GM18526 (cell line): ENCODE data around the gene CD99L2.

Experiments used
- POLR2A ChIP-seq: IDR thresholded peaks from 3 replicates; pipeline ENCODE4 v1.6.1; 2011; ENCODE audit not compliant: insufficient read length; ENCODE audit errors: extremely low read depth

Gene CD99L2

DNA sequence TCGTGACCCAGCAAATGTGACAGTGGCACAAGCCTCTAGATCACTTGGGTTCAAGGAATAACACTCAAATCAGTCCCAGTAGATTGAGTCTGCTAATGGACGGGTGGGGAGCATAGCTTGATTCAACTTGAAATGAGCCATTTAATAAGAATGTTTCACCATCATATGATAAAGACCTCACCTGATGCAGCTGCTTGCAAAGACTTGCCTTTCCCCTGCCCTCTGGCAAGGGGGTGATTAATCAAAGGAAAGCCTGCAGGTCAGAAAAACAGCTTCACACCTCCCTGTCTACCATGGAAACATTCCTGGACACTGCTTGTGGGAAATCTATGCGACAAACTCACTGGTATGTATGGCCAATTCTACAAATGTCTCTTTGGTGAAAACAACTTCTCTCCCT lies 54.5 kb downstream of the CD99L2 start:
- TF ChIP-seq POLR2A: no peak

DNA sequence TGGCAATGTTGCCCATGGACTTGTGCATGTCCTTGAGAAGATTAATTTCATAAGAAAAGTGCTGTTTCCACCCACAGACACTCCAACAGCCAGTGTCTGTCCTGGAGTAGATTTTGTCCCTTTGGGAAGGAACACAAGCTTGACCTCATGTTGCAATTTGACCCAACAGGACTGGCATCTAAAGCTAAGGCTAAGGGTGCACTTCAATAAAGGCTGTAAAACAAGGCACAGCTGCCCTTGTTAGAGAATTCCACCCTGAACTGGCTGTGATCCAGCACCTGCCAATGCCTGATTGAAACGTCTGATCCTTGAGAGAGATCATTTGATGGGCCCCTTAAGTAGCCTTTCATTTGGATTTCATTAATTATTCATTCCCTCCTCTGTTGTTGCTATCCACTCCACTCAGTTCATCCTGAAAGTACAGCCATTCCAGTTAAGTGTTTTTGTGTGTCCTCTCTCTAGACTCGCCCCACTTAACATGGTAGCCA lies 56.2 kb downstream of the CD99L2 start:
- TF ChIP-seq POLR2A: no peak

DNA sequence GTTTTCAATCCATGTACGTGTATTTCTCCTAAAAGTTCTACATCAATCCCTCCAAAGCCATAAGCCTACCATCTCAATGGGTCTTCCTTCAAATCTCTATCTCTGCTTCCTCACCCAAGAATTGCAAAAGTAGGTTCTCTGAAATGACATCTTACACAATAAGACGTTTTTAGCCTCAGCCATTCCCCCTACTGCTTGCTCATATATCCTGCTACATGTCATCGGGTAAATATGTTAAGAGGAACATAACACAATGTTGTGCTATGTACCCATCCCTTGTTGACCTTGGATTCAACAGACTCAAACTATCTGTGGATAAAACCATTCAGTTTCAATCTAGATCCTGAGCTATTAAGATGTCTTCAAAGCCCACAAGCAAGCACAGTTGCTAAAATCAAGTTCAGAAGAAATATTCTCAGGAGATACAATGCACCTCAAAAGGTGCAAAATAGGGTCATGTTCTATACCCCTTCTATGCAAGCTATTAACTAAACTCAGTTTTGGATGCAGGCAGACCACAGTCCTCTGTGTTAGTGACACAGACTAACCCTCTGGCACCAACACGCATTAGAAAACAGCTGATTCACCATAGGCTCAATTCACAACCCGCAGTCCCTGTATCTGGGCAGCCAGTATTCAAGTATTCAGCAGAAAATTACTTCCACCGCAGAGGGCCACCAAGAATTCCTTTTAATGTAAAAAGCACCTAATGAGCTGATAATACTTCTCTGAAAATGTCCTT lies 56.8 kb downstream of the CD99L2 start:
- TF ChIP-seq POLR2A: no peak

DNA sequence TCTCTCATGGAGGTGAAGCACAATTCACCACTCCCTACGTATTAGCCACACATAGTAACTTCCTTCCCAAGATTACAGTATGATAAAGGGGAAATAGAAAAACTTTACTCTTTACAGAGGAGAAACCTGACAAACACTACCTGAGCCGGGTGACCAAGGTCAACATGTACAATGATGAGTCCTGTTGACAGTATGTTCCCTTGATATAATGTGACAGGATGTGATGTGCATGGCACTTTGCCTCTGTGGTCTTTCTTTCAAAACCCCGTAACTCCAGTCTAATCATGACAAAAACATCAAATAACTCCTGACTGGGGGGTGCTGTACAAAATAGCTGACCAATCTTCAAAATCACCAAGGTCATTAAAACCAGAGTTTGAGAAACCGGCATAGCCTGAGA lies 60.6 kb downstream of the CD99L2 start:
- no peak for TF ChIP-seq POLR2A

DNA sequence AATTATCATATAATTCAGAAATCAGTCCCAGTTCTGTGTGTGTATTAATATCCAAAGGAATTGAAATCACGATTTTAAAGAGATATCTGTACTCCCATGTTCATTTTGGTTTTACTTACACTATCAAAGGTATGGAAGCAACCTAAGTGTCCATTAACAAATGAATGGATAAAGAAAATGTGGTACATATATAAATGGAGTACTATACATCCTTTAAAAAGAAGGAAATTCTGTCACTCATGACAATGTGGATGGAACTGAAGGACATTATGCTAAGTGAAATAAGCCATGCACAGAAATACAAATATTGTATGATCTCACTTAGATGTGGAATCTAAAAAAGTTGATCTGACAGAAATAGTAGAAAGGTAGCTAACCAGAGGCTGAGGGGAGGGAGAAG lies 63.8 kb downstream of the CD99L2 start:
- no peak for TF ChIP-seq POLR2A

DNA sequence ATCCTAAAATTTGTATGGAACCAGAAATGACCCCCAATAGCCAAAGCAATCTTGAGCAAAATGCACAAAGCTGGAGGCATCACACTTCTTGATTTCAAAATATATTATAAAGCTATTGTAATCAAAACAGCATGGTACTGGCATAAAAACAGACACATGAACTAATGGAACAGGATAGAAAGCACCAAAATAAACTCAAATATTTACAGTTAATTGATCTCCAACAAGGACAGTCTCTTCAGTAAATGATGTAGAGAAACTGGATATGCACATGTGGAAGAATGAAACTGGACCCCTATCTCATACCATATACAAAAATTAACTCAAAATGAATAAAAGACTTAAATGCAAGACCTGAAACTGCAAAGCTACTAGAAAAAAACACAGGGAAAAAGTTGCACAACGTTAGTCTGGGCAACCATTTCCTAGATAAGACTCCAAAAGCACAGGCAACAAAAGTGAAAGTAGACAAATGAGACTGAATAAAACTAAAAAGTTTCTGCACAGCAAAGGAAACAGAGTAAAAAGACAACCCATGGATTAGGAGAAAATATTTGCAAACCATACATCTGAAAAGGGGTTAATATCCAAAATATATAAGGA lies 64.9 kb downstream of the CD99L2 start:
- no peak for TF ChIP-seq POLR2A

DNA sequence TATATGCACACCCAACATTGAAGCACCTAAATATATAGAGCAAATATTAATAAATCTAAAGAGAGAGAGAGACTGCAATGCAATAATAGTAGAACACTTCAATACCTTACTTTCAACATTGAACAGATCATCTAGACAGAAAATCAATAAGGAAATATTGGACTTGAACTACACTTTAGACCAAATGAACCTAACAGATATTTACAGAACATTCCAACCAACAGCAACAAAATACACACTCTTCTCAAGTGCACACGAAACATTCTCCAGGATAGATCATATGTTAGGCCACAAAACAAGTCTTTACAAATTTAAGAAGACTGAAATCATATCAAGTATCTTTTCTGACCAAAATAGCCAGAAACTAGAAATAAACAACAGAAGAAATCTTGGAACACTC lies 66.6 kb downstream of the CD99L2 start:
- TF ChIP-seq POLR2A: no peak

DNA sequence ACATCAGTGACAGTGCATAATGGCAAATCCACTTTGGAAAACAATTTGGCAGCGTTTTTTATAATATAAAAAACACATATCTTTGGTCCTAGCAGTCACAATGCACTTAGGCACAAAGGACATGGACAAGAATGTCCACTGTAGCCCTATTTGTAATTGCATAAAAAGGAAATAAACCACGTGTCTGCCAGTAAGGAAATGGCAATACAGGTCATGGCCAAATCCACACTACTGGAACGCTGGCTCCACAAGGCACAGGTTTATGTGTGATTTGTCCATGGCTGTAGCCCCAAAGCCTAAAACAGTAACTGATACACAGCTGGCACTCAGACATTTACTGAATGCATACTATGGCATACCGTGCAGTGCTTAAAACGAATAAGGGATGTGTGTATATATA lies 69.7 kb downstream of the CD99L2 start:
- no peak for TF ChIP-seq POLR2A

DNA sequence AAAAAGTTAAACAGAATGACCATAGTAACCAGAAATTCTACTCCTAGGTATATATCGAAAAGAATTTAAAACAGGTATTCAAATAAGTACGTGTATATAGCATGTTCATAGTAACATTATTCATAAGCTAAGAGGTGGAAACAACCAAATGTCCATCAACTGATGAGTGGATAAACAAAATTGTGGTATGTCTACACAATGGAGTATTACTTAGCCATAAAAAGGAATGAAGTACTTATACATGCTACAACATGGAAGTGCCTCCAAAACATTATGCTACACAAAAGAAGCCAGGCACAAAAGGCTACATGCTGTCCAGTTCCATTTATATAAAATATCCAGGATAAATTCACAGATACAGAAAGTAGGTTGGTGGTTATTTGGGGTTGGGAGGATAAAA lies 76.5 kb downstream of the CD99L2 start:
- no peak for TF ChIP-seq POLR2A

DNA sequence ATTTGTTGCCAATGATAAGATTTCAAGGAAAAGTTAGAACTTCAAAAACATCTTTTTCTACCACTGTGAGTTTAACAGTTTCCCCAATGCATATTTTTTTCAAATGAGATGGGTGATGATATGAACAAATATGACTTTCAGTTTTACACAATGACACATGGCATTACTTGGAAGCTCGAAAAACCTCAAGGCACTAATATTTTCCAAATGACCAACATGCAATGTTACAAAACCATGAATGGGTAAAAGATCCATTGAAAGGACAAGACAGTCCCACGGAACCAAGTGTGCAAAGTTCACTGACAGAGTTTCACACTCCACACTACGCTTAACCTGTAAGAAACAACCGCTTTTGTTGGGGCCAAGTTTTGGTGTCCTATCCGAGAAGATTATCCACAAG lies 84.5 kb downstream of the CD99L2 start:
- no peak for TF ChIP-seq POLR2A

DNA sequence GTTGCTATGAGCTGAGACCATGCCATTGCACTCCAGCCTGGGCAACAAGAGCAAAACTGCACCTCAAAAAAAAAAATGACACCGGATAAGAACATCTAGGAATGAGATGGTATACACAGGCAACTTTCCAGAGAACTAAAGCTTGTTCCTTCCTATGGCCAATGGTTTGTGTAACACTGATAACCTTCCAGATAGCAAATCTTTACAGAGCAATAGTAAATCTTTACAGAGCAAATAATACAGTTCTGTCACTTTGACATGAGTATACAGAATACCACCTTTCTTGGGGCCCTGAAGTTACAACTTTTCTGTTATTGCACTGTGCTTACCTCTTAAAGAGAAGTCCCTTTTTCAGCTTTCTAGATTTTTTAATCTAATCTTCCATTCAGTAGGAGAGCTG lies 91.6 kb downstream of the CD99L2 start:
- TF ChIP-seq POLR2A: no peak

DNA sequence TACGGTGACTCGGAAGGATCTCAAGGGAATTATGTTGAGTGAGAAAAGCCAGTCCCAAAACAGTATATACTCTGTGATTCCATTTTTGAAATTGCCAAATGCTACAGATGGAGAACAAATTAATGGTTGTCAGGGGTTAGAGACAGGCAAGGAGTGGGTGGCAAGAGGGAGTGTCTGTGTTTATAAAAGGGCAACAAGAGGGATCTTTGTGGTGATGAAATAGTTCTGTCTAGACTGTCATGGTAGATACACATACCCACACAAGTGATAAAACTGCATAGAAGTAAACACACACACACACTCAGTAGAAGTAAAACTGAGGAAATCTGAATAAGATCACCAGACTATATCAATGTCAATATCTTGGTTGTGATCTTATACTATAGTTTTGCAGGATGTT lies 92.7 kb downstream of the CD99L2 start:
- no peak for TF ChIP-seq POLR2A

DNA sequence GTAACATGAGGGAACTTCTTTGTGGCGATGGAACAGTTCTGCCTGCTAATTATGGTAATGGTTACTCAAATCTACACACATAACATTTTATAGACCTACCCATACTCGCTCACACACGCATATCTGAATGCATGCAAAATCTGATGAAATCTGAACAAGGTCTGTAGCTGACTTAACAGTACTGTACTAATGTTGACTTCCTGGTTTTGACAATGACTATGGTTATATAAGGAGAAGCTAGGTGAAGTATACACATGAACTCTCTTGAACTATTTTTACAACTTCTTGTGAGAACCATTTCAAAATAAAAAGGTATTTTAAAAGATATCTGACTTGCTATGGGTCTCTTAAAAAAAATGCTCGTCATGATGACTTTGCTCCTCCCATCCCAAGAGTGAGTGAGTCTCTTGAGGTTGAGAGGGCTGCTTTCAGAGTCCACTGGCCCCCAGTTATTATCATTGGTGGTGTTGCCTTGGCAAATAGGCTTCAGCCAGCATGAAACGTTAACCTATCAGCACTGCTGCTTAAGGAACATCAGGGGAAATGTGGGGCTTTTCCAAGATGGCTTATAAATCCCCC lies 105.4 kb downstream of the CD99L2 start:
- TF ChIP-seq POLR2A: no peak

DNA sequence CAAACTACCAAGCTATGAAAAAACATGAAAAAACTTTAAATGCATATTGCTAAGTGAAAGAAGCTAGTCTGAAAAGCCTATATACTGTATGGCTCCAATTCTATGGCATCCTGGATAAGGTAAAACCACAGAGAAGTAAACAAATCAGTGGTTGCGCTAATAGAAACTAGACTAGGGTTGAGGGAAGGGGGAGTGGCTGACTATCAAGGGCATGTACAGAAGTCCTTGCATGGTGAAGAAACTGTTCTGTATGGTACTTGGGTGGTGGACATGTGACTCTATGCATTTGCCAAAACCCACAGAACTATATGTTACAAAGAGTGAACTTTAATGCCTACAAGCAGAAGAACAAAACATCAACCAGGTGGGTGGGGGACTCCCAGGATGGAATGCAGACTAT lies 108.4 kb downstream of the CD99L2 start:
- no peak for TF ChIP-seq POLR2A

DNA sequence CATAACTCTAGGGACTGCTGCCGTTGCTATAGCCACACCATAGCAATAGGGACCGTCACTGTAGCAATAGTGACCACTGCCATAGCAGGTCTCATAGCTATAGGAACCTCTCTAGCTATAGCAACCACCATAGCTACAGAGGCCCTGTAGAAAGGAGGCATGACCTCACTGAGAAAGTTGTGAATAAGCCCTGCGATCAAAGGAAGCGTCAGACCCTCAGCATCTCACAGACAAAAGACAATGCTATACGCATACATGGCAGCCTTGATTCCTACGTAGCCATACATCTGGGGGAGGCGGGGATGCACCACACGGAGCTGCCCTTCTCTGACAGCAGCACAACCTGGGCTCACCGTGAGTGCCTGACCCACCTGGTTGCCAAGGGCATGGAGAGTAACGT lies 116.8 kb downstream of the CD99L2 start:
- no peak for TF ChIP-seq POLR2A

DNA sequence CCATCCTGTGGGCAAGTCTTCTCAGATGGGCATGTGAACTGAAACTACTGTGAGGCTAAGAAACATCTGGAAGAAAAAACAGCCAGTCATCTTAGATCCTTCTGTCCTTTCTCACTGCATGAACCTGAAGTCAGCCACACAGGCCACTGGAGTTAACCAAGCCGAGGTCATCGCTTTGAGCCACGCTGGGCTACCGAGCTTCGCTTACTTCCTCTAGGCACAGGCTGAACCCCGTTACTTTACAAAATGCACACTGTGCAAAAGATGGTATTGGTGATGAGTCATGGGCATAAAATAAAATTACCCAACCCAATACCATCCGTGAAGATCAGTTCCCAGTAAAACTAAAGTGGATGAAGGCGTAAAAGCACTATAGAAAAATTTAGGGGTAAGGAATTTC lies 119.1 kb downstream of the CD99L2 start:
- TF ChIP-seq POLR2A: no peak
